ENCODE measurements around the gene RAD9A.

- TF ChIP-seq POLR2A (IDR thresholded peaks at IDR 0.05), result no peak
- TF ChIP-seq CTCF (IDR thresholded peaks at IDR 0.05), result no peak
Observed at GRCh38 chr11:67349928-67350465, 41.8 kb upstream of the RAD9A start.

All from heart left ventricle (tissue), 13 donors.